PC-3 (cell line): ENCODE results near the gene IFNL1. TPM values are rescaled to one million over a fixed set of nuclear protein-coding genes. Genes with fewer than 3 reads are reported as not detected.
A peak's percentile ranks its signal among the peaks of the same experiment; 100 is the strongest.

Experiments used
- ATAC-seq: fragments of 200-7000 bp; cut with Tn5 transposase; 2 replicates; pipeline ENCODE4 v1.9.1; 2020; ENCODE audit warnings: mild to moderate bottlenecking, moderate library complexity
- BruUV-seq: library from RNA; stranded (reverse); fragments of 400-500 nt; replicated peaks from 2 replicates; lab custom pipeline; 2021; lab: Mats Ljungman, UMichigan
- CTCF ChIA-PET: fragments of 300-600 bp; sonication (Branson Sonifier 250); formaldehyde crosslinking; loops from one replicate; lab custom pipeline; 2022; ENCODE audit warnings: antibody characterized with exemption; lab: Charles Lee
- POLR2A ChIA-PET: fragments of 300-600 bp; sonication (Branson Sonifier 250); formaldehyde crosslinking; loops from one replicate; lab custom pipeline; 2022; ENCODE audit warnings: antibody characterized with exemption; ENCODE audit not compliant: unreplicated experiment; lab: Charles Lee
- DNase-seq: peaks from one replicate; pipeline ENCODE4 v3.0.0-alpha.2; 2015
- H2AFZ ChIP-seq: fragments of 300-600 bp; sonication (generic); 2 replicates; pipeline ENCODE4 v1.6.0; 2016; ENCODE audit warnings: antibody characterized with exemption, low read length
- H3F3A ChIP-seq: fragments of 300-600 bp; sonication (generic); one replicate; pipeline ENCODE4 v1.6.0; 2017; ENCODE audit warnings: antibody characterized with exemption, low read length, control low read depth, mild to moderate bottlenecking; ENCODE audit not compliant: unreplicated experiment
- H3K27ac ChIP-seq: fragments of 300-600 bp; sonication (generic); 2 replicates; pipeline ENCODE4 v1.5.1; 2016; ENCODE audit warnings: mild to moderate bottlenecking, low read length
- H3K27me3 ChIP-seq: fragments of 300-600 bp; sonication (generic); 2 replicates; pipeline ENCODE4 v1.6.1; 2016; ENCODE audit warnings: low read length, mixed read lengths
- H3K36me3 ChIP-seq: fragments of 300-600 bp; sonication (generic); 2 replicates; pipeline ENCODE4 v1.6.1; 2016; ENCODE audit warnings: low read depth, mixed run types, low read length, mixed read lengths
- H3K4me1 ChIP-seq: fragments of 300-600 bp; sonication (generic); 2 replicates; pipeline ENCODE4 v1.5.1; 2016; ENCODE audit warnings: low read length; ENCODE audit not compliant: insufficient read depth
- H3K4me2 ChIP-seq: fragments of 300-600 bp; sonication (generic); 2 replicates; pipeline ENCODE4 v1.6.0; 2016; ENCODE audit warnings: low read length
- H3K4me3 ChIP-seq: fragments of 300-600 bp; sonication (generic); 2 replicates; pipeline ENCODE4 v1.5.1; 2016; ENCODE audit warnings: mild to moderate bottlenecking, low read length, mixed read lengths
- H3K79me2 ChIP-seq: fragments of 300-600 bp; sonication (generic); 2 replicates; pipeline ENCODE4 v1.6.1; 2017; ENCODE audit warnings: low read length, mixed read lengths
- H3K9ac ChIP-seq: fragments of 300-600 bp; sonication (generic); 2 replicates; pipeline ENCODE4 v1.6.0; 2016; ENCODE audit warnings: mild to moderate bottlenecking, low read length
- H3K9me2 ChIP-seq: fragments of 300-600 bp; sonication (generic); replicated peaks from 2 replicates; pipeline ENCODE4 v1.6.1; 2016; ENCODE audit warnings: mixed run types, low read length, mixed read lengths
- H3K9me3 ChIP-seq: fragments of 300-600 bp; sonication (generic); 2 replicates; pipeline ENCODE4 v1.6.1; 2016; ENCODE audit warnings: low read length, mixed read lengths
- H4K20me1 ChIP-seq: fragments of 300-600 bp; sonication (generic); 2 replicates; pipeline ENCODE4 v1.6.1; 2016; ENCODE audit warnings: low read length, mixed read lengths
- CTCF ChIP-seq: fragments of 300-600 bp; sonication (generic); conservative IDR thresholded peaks from 2 replicates; pipeline ENCODE4 v1.5.1; 2017; ENCODE audit warnings: antibody characterized with exemption, low read depth, mild to moderate bottlenecking, low read length
- EZH2 ChIP-seq: fragments of 300-600 bp; sonication (generic); IDR thresholded peaks from one replicate; pipeline ENCODE4 v1.6.1; 2017; ENCODE audit warnings: antibody characterized with exemption, mild to moderate bottlenecking, low read length; ENCODE audit not compliant: unreplicated experiment
- EZH2phosphoT487 ChIP-seq: fragments of 300-600 bp; sonication (generic); IDR thresholded peaks from 2 replicates; pipeline ENCODE4 v1.6.1; 2018; ENCODE audit warnings: mild to moderate bottlenecking, antibody characterized with exemption, low read length, borderline replicate concordance
- intact Hi-C: fragments of 100-400 bp; cut with micrococcal nuclease; formaldehyde crosslinking; loops from 2 replicates; pipeline ENCODE4 v1.9.0; 2023
- total RNA-seq: library from RNA; depleted of rRNA; stranded (reverse); fragments of >200 nt; gene quantifications from 2 replicates; pipeline ENCODE4 v1.2.3, GENCODE V29; 2014

The IFNL1 gene
- total RNA-seq, 1 experiment from 2014 or later: not detected

- no peak overlapping the region for H3K9ac ChIP-seq
- H2AFZ ChIP-seq: no peak overlapping the region
- no peaks in the 10 kb centered on the region for H3F3A ChIP-seq
- no TSS peak for BruUV-seq
- no peaks in the 10 kb centered on the region for H3K79me2 ChIP-seq
- H3K9me2 ChIP-seq: no peaks in the 10 kb centered on the region
- ATAC-seq (no peak), DNase-seq (no peak)
- H3K9me3 ChIP-seq: no peaks in the 10 kb centered on the region
- no peak overlapping the region for H3K4me3 ChIP-seq
- no peaks in the 10 kb centered on the region for H3K4me1 ChIP-seq
- no peaks in the 10 kb centered on the region for H3K27me3 ChIP-seq
- intact Hi-C loops: loop anchor here (2.0 to 10.0 kb wide), 3 partner anchors 115 to 363 kb away; no protein-coding TSS in a partner anchor
- POLR2A ChIA-PET: no interaction called here
- H3K27ac ChIP-seq: no peak overlapping the region
- H3K36me3 ChIP-seq: no peaks in the 10 kb centered on the region
- TF ChIP-seq CTCF (no peak), EZH2 (no peak), EZH2phosphoT487 (no peak)
- H3K4me2 ChIP-seq: no peak overlapping the region
- H4K20me1 ChIP-seq: no peaks in the 10 kb centered on the region
- CTCF ChIA-PET: no interaction called here
These were observed 31.3 kb downstream of the IFNL1 start for GRCh38 chr19:39327363-39328045.

DNA sequence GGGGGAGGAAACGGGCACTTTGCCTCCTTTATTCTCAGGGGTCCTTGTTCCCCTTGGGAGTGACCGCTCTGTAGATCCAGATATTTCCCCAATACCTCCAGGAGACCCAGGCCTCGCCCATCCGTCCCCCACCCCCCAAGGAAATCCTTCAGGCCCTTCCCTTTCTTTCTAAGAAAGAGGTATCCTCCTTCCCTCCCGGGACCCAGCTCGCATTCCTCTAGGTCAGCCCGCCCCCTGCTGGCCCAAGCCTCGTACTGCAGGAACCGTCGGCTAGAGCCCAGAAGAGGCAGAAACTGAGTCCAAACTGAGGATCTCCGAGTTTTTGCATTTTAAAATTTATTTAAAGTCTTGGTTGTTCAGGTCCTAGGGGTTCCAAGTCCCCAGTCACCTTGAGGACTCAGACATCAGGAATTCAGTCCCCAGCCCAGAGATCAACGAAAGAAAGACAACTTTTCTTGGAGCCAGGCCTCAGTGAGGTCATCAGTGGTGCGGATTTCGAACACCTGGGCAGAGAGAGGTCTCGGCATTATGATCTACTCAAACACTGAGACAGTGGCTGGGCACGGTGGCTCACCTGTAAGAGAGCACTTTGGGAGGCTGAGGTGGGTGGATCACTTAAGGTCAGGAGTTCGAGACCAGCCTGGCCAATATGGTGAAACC lies 32.0 kb downstream of the IFNL1 start:
- H3K27ac ChIP-seq: no peak overlapping the region
- H3K9ac ChIP-seq: no peak overlapping the region
- no TSS peak for BruUV-seq
- H3F3A ChIP-seq: no peaks in the 10 kb centered on the region
- H3K36me3 ChIP-seq: no peaks in the 10 kb centered on the region
- ChIA-PET POLR2A (interaction anchor here (0.6 kb wide), 1 partner anchor 38 kb away, joined by 6 read pairs; no protein-coding TSS in a partner anchor), CTCF (interaction anchor here (0.6 kb wide), 1 partner anchor 472 kb away, joined by 4 read pairs; no protein-coding TSS in a partner anchor)
- peak overlapping the region; percentile 74 for H2AFZ ChIP-seq
- no peaks in the 10 kb centered on the region for H4K20me1 ChIP-seq
- H3K4me2 ChIP-seq: no peak overlapping the region
- ATAC-seq: peak; percentile 65
- no peaks in the 10 kb centered on the region for H3K79me2 ChIP-seq
- H3K4me1 ChIP-seq: no peaks in the 10 kb centered on the region
- H3K9me2 ChIP-seq: no peaks in the 10 kb centered on the region
- no peaks in the 10 kb centered on the region for H3K9me3 ChIP-seq
- intact Hi-C loops: loop anchor here (2.0 to 10.0 kb wide), 3 partner anchors 116 to 363 kb away; no protein-coding TSS in a partner anchor
- DNase-seq: peak; percentile 79
- TF ChIP-seq EZH2phosphoT487: no peak
- TF ChIP-seq EZH2: no peak
- TF ChIP-seq CTCF: peak; percentile 90
- no peaks in the 10 kb centered on the region for H3K27me3 ChIP-seq
- H3K4me3 ChIP-seq: no peak overlapping the region

DNA sequence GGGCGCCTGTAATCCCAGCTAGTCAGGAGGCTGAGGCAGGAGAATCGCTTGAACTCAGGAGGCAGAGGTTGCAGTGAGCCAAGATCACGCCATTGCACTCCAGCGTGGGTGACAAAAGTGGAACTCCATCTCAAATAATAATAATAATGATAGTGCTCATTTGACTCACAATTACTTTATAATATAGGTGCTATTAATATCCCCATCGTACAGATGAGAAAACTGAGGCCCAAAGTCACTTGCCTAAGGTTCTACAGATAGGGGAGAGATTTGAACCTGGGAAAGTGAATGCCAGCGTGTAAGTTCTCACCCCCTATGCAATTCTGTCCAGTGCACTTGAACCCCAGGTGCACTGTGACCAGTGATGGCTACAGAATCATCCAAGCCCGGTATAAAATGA lies 33.7 kb downstream of the IFNL1 start:
- Histone ChIP-seq H3K27ac (no peak overlapping the region), H2AFZ (no peak overlapping the region), H4K20me1 (no peaks in the 10 kb centered on the region), H3K36me3 (no peaks in the 10 kb centered on the region), H3K4me1 (no peaks in the 10 kb centered on the region), H3K4me2 (no peak overlapping the region), H3K9me3 (no peaks in the 10 kb centered on the region), H3K27me3 (no peaks in the 10 kb centered on the region), H3K9me2 (no peaks in the 10 kb centered on the region), H3F3A (no peaks in the 10 kb centered on the region), H3K4me3 (no peak overlapping the region), H3K9ac (no peak overlapping the region), H3K79me2 (no peaks in the 10 kb centered on the region)
- no peak for DNase-seq
- no peak for TF ChIP-seq EZH2phosphoT487
- no peak for TF ChIP-seq EZH2
- no peak for TF ChIP-seq CTCF
- intact Hi-C loops: loop anchor here (2.0 to 10.0 kb wide), 3 partner anchors 118 to 365 kb away; no protein-coding TSS in a partner anchor
- no peak for ATAC-seq
- ChIA-PET CTCF (interaction anchor here (0.5 to 0.6 kb wide), 2 partner anchors 42 to 297 kb away, joined by 3 to 7 read pairs; no protein-coding TSS in a partner anchor), POLR2A (no interaction called here)
- no TSS peak for BruUV-seq
